ENCODE data around the gene PRMT2. TPM values are rescaled to one million over a fixed set of nuclear protein-coding genes. Genes with fewer than 3 reads are reported as not detected.

Gene PRMT2
- total and polyA plus RNA-seq, 2 donors (not counting 1 experiment from before 2014, with no cell fraction given), result 80.1 to 102 TPM

DNA sequence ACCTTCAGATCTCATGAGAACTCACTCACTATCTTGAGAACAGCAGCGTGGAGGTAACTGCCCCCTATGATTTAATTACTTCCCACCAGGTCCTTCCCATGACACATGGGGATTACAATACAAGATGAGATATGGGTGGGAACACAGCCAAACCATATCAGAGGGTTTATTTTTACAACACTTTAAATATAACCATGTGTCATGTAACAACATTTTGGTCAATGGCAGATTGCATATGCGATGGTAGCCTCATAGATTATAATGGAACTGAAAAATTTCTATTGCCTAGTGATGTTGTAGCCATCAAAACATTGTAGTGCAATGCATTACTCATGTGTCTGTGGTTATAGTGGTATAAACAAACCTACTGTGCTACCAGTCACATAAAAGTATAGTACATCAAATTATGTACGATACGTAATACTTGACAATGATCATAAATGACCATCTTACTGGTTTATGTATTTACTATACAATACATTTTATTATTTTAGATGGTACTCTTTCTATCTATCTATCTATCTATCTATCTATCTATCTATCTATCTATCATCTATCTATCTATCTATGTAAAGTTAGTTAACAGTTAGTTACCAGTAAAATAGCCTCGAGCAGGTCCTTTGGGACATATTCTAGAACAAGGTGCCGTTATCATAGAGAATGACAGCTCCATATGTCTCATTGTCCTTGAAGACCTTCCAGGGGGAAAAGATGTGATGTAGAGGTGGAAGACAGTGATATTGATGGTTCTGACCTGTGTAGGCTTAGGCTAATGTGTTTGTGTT is 18.0 kb upstream of the PRMT2 start:
- no peak overlapping the region for H3K9ac ChIP-seq (ENCODE audit: low read length)
- Mint-ChIP-seq H3K4me3 (no peak overlapping the region), H3K27ac (no peak overlapping the region), H3K9me3 (ENCODE audit: insufficient read depth) (no peaks in the 10 kb centered on the region), H3K27me3 (peaks cover 25% of the 10 kb centered on the region), H3K4me1 (peaks cover 8% of the 10 kb centered on the region)
- intact Hi-C loops (cut with micrococcal nuclease), result no loop called here
- no peak overlapping the region for H3K4me3 ChIP-seq (ENCODE audit: control extremely low read depth in 1 of 5, extremely low read depth in 1 of 5, insufficient read depth in 1 of 5, low read depth in 2 of 5, low read length in 4 of 5)
- ChIA-PET CTCF (no interaction called here), POLR2A (no interaction called here)
- peaks cover 0 to 5% (median 0%) of the 10 kb centered on the region in 4 experiments for H3K27me3 ChIP-seq (replicated peaks in 1 of 4; ENCODE audit: control extremely low read depth in 1 of 4, control insufficient read depth in 3 of 4, insufficient read depth in 4 of 4, low read length in 3 of 4)
- TF ChIP-seq, protein P1, sequence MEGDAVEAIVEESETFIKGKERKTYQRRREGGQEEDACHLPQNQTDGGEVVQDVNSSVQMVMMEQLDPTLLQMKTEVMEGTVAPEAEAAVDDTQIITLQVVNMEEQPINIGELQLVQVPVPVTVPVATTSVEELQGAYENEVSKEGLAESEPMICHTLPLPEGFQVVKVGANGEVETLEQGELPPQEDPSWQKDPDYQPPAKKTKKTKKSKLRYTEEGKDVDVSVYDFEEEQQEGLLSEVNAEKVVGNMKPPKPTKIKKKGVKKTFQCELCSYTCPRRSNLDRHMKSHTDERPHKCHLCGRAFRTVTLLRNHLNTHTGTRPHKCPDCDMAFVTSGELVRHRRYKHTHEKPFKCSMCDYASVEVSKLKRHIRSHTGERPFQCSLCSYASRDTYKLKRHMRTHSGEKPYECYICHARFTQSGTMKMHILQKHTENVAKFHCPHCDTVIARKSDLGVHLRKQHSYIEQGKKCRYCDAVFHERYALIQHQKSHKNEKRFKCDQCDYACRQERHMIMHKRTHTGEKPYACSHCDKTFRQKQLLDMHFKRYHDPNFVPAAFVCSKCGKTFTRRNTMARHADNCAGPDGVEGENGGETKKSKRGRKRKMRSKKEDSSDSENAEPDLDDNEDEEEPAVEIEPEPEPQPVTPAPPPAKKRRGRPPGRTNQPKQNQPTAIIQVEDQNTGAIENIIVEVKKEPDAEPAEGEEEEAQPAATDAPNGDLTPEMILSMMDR (IDR thresholded peaks at IDR 0.05), result no peak
- no peak for TF ChIP-seq EZH2 (IDR thresholded peaks at IDR 0.05; ENCODE audit: borderline replicate concordance, insufficient read depth, low read depth, low read length, poor library complexity, severe bottlenecking)
- no peaks in the 10 kb centered on the region for H3K79me2 ChIP-seq (ENCODE audit: control insufficient read depth, insufficient read depth, low read length)
- no peak overlapping the region for H3K4me2 ChIP-seq (replicated peaks; ENCODE audit: low read depth, low read length, poor library complexity, severe bottlenecking)
- no peak overlapping the region for H3K27ac ChIP-seq (ENCODE audit: low read length in 2 of 2)
- DNase-seq, result no peak
- H3K36me3 ChIP-seq (replicated peaks in 1 of 2; ENCODE audit: control extremely low read depth in 1 of 2, control insufficient read depth in 1 of 2, extremely low read depth in 1 of 2, insufficient read depth in 2 of 2, low read length in 1 of 2), result no peaks in the 10 kb centered on the region
- H3K9me3 ChIP-seq (ENCODE audit: control extremely low read depth in 1 of 3, control insufficient read depth in 2 of 3, insufficient read depth in 1 of 3, low read length in 2 of 3), result no peaks in the 10 kb centered on the region
- H3K4me1 ChIP-seq (ENCODE audit: control insufficient read depth in 2 of 2, insufficient read depth in 2 of 2, low read length in 2 of 2), result peaks cover 6 to 10% of the 10 kb centered on the region in 2 donors
- 100% methylated on average over 1 of the region's 6 CpGs for WGBS (ENCODE audit: insufficient coverage)
- no peaks in the 10 kb centered on the region for H4K20me1 ChIP-seq (ENCODE audit: control insufficient read depth, insufficient read depth, low read length, poor library complexity, severe bottlenecking)
- no peak overlapping the region for H2AFZ ChIP-seq (ENCODE audit: insufficient read depth, low read depth, low read length, poor library complexity, severe bottlenecking)
- ATAC-seq (ENCODE audit: low read depth), result no peak

DNA sequence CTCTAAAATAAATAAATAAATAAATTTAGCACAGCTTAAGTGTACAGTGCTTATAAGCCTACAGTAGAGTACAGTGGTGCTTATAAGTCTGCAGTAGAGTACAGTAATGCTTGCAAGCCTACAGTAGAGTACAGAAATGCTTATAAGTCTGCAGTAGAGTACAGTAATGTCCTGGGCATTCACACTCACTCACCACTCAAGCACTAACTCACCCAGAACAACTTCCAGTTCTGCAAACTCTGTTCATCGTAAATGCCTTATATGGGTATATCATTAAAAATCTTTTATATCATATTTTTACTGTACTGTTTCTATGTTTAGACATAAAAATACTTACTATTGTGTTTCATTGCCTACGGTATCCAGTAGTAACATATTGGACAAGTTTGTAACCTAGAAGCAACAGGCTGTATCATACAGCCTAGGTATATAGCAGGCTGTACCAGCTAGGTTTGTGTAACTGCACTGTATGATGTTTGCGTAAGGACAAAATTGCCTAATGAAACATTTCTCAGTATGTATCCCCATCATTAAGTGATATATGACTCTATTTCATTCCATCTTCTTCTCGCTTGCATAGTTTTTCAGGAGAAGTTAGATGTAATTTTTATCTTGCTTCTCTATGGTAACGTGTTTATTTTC is 16.6 kb upstream of the PRMT2 start:
- H4K20me1 ChIP-seq (ENCODE audit: control insufficient read depth, insufficient read depth, low read length, poor library complexity, severe bottlenecking), result no peaks in the 10 kb centered on the region
- WGBS (ENCODE audit: insufficient coverage), result 100% methylated on average over 2 of the region's 5 CpGs
- H3K27me3 ChIP-seq (replicated peaks in 1 of 4; ENCODE audit: control extremely low read depth in 1 of 4, control insufficient read depth in 3 of 4, insufficient read depth in 4 of 4, low read length in 3 of 4), result peaks cover 0 to 5% (median 0%) of the 10 kb centered on the region in 4 experiments
- H3K79me2 ChIP-seq (ENCODE audit: control insufficient read depth, insufficient read depth, low read length), result no peaks in the 10 kb centered on the region
- H3K4me1 Mint-ChIP-seq, result peaks cover 11% of the 10 kb centered on the region
- no peaks in the 10 kb centered on the region for H3K9me3 Mint-ChIP-seq (ENCODE audit: insufficient read depth)
- ATAC-seq (ENCODE audit: low read depth), result no peak
- H3K4me3 ChIP-seq (ENCODE audit: control extremely low read depth in 1 of 5, extremely low read depth in 1 of 5, insufficient read depth in 1 of 5, low read depth in 2 of 5, low read length in 4 of 5), result no peak overlapping the region
- no peak for DNase-seq
- H3K4me3 Mint-ChIP-seq, result no peak overlapping the region
- no peak overlapping the region for H2AFZ ChIP-seq (ENCODE audit: insufficient read depth, low read depth, low read length, poor library complexity, severe bottlenecking)
- CTCF ChIA-PET, result no interaction called here
- peaks cover 12 to 16% of the 10 kb centered on the region in 2 donors for H3K4me1 ChIP-seq (ENCODE audit: control insufficient read depth in 2 of 2, insufficient read depth in 2 of 2, low read length in 2 of 2)
- no peak overlapping the region for H3K9ac ChIP-seq (ENCODE audit: low read length)
- no peak overlapping the region for H3K27ac Mint-ChIP-seq
- H3K9me3 ChIP-seq (ENCODE audit: control extremely low read depth in 1 of 3, control insufficient read depth in 2 of 3, insufficient read depth in 1 of 3, low read length in 2 of 3), result no peaks in the 10 kb centered on the region
- no peaks in the 10 kb centered on the region for H3K36me3 ChIP-seq (replicated peaks in 1 of 2; ENCODE audit: control extremely low read depth in 1 of 2, control insufficient read depth in 1 of 2, extremely low read depth in 1 of 2, insufficient read depth in 2 of 2, low read length in 1 of 2)
- H3K27me3 Mint-ChIP-seq, result peaks cover 22% of the 10 kb centered on the region
- TF ChIP-seq EZH2 (IDR thresholded peaks at IDR 0.05; ENCODE audit: borderline replicate concordance, insufficient read depth, low read depth, low read length, poor library complexity, severe bottlenecking), result no peak
- TF ChIP-seq, protein P1 (IDR thresholded peaks at IDR 0.05), result no peak
- intact Hi-C loops (cut with micrococcal nuclease), result no loop called here
- H3K4me2 ChIP-seq (replicated peaks; ENCODE audit: low read depth, low read length, poor library complexity, severe bottlenecking), result no peak overlapping the region
- POLR2A ChIA-PET, result no interaction called here
- no peak overlapping the region for H3K27ac ChIP-seq (ENCODE audit: low read length in 2 of 2)

All from B cell (primary cell).